ENCODE measurements around the gene GSDME.
A peak's percentile ranks its signal among the peaks of the same experiment; 100 is the strongest.

GSDME gene

GRCh38 chr7:24665564-24666294 lies 91.5 kb downstream of the GSDME start:
- no peak for DNase-seq (ENCODE audit: insufficient read length, low spot score)
- no peak for FAIRE-seq
- TF ChIP-seq, protein P1, sequence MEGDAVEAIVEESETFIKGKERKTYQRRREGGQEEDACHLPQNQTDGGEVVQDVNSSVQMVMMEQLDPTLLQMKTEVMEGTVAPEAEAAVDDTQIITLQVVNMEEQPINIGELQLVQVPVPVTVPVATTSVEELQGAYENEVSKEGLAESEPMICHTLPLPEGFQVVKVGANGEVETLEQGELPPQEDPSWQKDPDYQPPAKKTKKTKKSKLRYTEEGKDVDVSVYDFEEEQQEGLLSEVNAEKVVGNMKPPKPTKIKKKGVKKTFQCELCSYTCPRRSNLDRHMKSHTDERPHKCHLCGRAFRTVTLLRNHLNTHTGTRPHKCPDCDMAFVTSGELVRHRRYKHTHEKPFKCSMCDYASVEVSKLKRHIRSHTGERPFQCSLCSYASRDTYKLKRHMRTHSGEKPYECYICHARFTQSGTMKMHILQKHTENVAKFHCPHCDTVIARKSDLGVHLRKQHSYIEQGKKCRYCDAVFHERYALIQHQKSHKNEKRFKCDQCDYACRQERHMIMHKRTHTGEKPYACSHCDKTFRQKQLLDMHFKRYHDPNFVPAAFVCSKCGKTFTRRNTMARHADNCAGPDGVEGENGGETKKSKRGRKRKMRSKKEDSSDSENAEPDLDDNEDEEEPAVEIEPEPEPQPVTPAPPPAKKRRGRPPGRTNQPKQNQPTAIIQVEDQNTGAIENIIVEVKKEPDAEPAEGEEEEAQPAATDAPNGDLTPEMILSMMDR (IDR thresholded peaks at IDR 0.05; ENCODE audit: insufficient read depth, missing control alignments) = peak; percentile 68

- DNase-seq (ENCODE audit: insufficient read length, low spot score) (no peak), FAIRE-seq (no peak)
- TF ChIP-seq, protein P1 (IDR thresholded peaks at IDR 0.05; ENCODE audit: insufficient read depth, missing control alignments) = no peak
Measured at GRCh38 chr7:24660546-24660945, 96.7 kb downstream of the GSDME start.

DNA sequence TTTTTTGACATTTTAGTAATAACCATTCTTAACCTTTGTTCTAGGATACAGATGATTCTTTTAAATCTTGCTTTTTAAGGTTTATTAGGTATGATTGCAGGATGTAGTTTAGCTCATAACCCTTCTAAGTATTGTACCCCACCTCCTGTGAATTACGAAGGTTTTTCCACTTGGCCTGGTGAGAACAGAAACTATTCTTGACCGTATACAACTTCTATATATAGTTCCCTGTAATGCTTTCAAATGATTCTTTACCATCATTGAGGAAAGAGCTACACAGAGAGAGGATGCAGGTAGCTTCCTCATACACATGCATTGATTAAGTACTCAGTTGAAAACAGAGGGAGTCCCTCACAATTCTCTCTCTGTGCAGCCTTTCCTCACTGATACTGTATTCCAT lies 97.8 kb downstream of the GSDME start:
- FAIRE-seq = no peak
- TF ChIP-seq, protein P1 (IDR thresholded peaks at IDR 0.05; ENCODE audit: insufficient read depth, missing control alignments) = no peak
- no peak for DNase-seq (ENCODE audit: insufficient read length, low spot score)

DNA sequence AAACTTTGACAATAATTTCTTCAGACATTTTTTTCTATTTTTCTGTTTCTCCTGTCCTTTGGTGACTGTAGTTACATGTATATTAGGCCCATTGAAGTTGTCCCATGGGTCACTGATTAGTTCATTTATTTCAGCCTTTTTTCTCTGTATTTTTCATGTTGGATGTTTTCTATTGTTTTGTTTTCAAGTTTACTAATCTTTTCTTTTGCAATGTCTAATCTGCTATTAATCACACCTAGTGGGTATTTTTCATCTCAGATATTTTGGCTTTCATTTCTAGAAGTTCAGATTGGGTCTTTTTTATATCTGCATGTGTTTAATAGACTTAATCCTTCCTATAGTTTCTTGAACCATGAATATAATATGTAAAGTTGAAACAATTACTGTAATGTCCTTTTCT lies 99.3 kb downstream of the GSDME start:
- TF ChIP-seq, protein P1 (IDR thresholded peaks at IDR 0.05; ENCODE audit: insufficient read depth, missing control alignments) = no peak
- no peak for FAIRE-seq
- DNase-seq (ENCODE audit: insufficient read length, low spot score) = no peak

DNA sequence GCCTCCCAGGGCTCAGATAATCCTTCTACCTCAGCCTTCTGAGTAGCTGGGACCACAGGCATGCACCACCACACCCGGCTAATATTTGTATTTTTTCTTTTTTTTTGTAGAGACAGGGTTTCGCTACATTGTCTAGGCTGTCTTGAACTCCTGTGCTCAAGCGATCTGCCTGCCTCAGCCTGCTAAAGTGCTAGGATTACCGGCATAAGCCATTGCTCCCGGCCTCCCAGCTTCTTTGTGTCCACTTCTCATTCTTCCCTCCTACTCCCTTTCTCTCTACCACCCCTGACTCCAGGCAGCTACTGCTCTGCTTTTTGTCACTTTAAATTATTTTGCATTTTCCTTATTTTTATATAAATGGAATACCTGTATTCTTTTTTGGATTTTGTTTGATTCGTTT lies 100.7 kb downstream of the GSDME start:
- no peak for FAIRE-seq
- TF ChIP-seq, protein P1 (IDR thresholded peaks at IDR 0.05; ENCODE audit: insufficient read depth, missing control alignments) = no peak
- DNase-seq (ENCODE audit: insufficient read length, low spot score) = no peak

DNA sequence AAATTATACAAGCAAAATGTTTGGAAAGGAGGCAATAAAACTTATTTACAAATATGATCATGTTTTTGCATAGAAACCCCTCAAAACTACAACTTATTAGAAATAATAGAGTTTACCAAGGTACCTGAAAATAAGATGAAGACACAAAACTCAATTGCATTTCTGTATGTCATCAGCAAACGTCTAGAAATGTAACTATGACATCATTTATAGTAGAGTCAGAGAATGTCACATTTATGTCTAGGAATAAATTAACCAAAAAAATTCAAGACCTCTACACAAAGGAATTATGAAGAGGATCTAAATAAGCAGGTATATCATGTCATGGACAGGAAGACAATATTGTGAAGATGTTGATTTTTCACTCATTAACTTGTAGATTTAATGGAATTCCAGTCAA lies 103.0 kb downstream of the GSDME start:
- TF ChIP-seq, protein P1 (IDR thresholded peaks at IDR 0.05; ENCODE audit: insufficient read depth, missing control alignments) = no peak
- FAIRE-seq = no peak
- DNase-seq (ENCODE audit: insufficient read length, low spot score) = no peak

DNA sequence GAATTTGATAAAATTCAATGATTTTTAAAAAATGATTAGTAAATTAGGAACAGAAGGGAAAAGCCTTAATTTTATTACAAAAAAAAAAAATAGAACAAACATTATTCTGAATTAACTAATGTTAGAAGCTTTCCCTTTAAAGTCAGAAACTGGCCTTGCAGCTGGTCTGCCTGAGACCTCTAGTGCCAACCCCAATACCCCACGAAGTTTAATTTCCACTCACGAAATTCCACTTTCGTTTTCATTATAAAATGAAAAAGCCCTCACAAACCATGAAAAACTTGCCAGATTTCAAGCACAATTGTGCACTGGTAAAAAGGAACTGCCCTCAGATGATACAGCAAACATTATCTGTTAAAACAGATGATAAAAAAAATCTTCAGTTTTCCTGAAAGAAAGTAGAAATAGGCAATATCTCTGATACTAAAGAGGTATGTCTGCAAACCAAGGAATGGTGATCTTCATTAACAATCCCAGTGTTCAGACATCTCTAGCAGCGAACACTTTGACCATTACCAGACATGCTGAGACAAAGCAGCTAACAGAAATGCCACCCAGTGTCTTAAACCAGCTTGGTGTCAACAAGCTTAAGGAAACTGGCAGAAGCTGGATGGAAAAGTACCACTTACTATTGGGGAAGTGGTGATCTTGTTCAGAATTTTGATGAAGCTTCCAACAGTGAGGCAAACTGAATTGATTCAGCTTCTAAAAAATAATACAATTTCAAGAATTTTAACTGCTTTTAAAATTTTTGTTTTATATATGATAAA lies 103.8 kb downstream of the GSDME start:
- TF ChIP-seq, protein P1 (IDR thresholded peaks at IDR 0.05; ENCODE audit: insufficient read depth, missing control alignments) = no peak
- no peak for DNase-seq (ENCODE audit: insufficient read length, low spot score)
- FAIRE-seq = no peak

Measured in D721Med (cell line).